CD4-positive, alpha-beta memory T cell (primary cell): ENCODE measurements around the gene GPR137. TPM values are rescaled to one million over a fixed set of nuclear protein-coding genes. Genes with fewer than 3 reads are reported as not detected.

Experiments
- CTCF ChIA-PET: fragments of 350-600 bp; sonication (Branson Sonifier 250); formaldehyde crosslinking; loops from one replicate; lab custom pipeline; 2021; ENCODE audit warnings: inconsistent platforms; ENCODE audit not compliant: partially characterized antibody; lab: Charles Lee
- POLR2A ChIA-PET: fragments of 350-600 bp; sonication (Branson Sonifier 250); formaldehyde crosslinking; loops from one replicate; lab custom pipeline; 2021; ENCODE audit not compliant: partially characterized antibody; lab: Charles Lee
- DNase-seq, 5 donors: peaks; one replicate each; pipeline versions ENCODE4 v3.0.0 to v3.0.0-alpha.2; 2020 to 2022; ENCODE audit warnings: mixed read lengths in 1 of 5
- H3K27ac ChIP-seq: one replicate; pipeline ENCODE4 v1.7.0; 2013; ENCODE audit warnings: low read depth, low read length
- H3K27me3 ChIP-seq: 2 replicates; pipeline ENCODE4 v1.7.0; 2013; ENCODE audit warnings: mild to moderate bottlenecking, low read length, moderate library complexity; ENCODE audit not compliant: insufficient read depth
- H3K36me3 ChIP-seq: 2 replicates; pipeline ENCODE4 v1.7.0; 2013; ENCODE audit warnings: mild to moderate bottlenecking, low read length, moderate library complexity; ENCODE audit not compliant: insufficient read depth
- H3K4me1 ChIP-seq: 2 replicates; pipeline ENCODE4 v1.7.0; 2013; ENCODE audit warnings: mild to moderate bottlenecking, low read length, moderate library complexity; ENCODE audit not compliant: insufficient read depth
- H3K4me3 ChIP-seq, 2 donors: one replicate each; pipeline ENCODE4 v1.7.0; 2013; ENCODE audit warnings: low read length in 2 of 2, mild to moderate bottlenecking in 1 of 2
- H3K9me3 ChIP-seq, 2 donors: one replicate each; pipeline ENCODE4 v1.7.0; 2013; ENCODE audit warnings: low read length in 2 of 2, control low read depth in 1 of 2; ENCODE audit not compliant: control insufficient read depth in 1 of 2
- H3K27ac Mint-ChIP-seq, 7 donors: one replicate each; pipeline ENCODE4 v1.8.0; 2020 to 2021; ENCODE audit warnings: mixed read lengths in 7 of 7, mild to moderate bottlenecking in 6 of 7, inconsistent platforms in 3 of 7, moderate library complexity in 3 of 7
- H3K27me3 Mint-ChIP-seq, 2 donors: one replicate each; pipeline ENCODE4 v1.8.0; 2020 to 2021; ENCODE audit warnings: mixed read lengths in 2 of 2
- H3K36me3 Mint-ChIP-seq, 2 donors: one replicate each; pipeline ENCODE4 v1.8.0; 2020 to 2021; ENCODE audit warnings: mixed read lengths in 2 of 2, inconsistent platforms in 1 of 2, mild to moderate bottlenecking in 1 of 2
- H3K4me1 Mint-ChIP-seq, 4 donors: one replicate each; pipeline ENCODE4 v1.8.0; 2020 to 2021; ENCODE audit warnings: mixed read lengths in 4 of 4, mild to moderate bottlenecking in 1 of 4
- H3K4me3 Mint-ChIP-seq, 8 donors: one replicate each; pipeline ENCODE4 v1.8.0; 2020 to 2021; ENCODE audit warnings: mixed read lengths in 8 of 8, mild to moderate bottlenecking in 7 of 8, moderate library complexity in 6 of 8, inconsistent platforms in 3 of 8
- H3K9me3 Mint-ChIP-seq, 8 donors: one replicate each; pipeline ENCODE4 v1.8.0; 2020 to 2021; ENCODE audit warnings: mixed read lengths in 8 of 8, mild to moderate bottlenecking in 5 of 8, inconsistent platforms in 3 of 8, moderate library complexity in 1 of 8
- intact Hi-C: fragments of 100-400 bp; cut with micrococcal nuclease; formaldehyde crosslinking; loops from one replicate; pipeline ENCODE4 v1.15.1; 2023
- polyA plus RNA-seq, 2 donors: library from polyadenylated mRNA; unstranded; fragments of 300-500 nt; fragmentation: Illumina TruSeq; gene quantifications; one replicate each; pipeline ENCODE4 v1.2.3, GENCODE V29; 2021
- total RNA-seq, 2 experiments: library from RNA; stranded (reverse); gene quantifications; one replicate each; pipeline ENCODE4 v1.2.3, GENCODE V29; 2021

The GPR137 gene
- total and polyA plus RNA-seq, 4 experiments from 2014 or later: 6.8 to 34.7 (median 20.9) TPM

GRCh38 chr11:64269540-64270220, 16.0 kb upstream of the GPR137 start:
- H3K9me3 ChIP-seq: no peaks in the 10 kb centered on the region
- Mint-ChIP-seq H3K27ac (peak overlapping the region; percentile 98 to 100 (median 99)), H3K4me3 (peak overlapping the region; percentile 93 to 100 (median 96)), H3K36me3 (peaks cover 0 to 20% of the 10 kb centered on the region in 2 donors), H3K9me3 (peaks cover 0 to 13% (median 0%) of the 10 kb centered on the region in 8 donors), H3K4me1 (peaks cover 9 to 36% (median 19%) of the 10 kb centered on the region in 4 donors), H3K27me3 (peaks cover 0 to 4% of the 10 kb centered on the region in 2 donors)
- intact Hi-C loops: loop anchor here (1.0 kb wide), 9 partner anchors 16 to 84 kb away; partner anchors contain the start of genes DNAJC4, ESRRA, FKBP2 and GPR137
- peak overlapping the region; percentile 93 for H3K27ac ChIP-seq
- H3K4me1 ChIP-seq: peaks cover 20% of the 10 kb centered on the region
- H3K27me3 ChIP-seq: no peaks in the 10 kb centered on the region
- DNase-seq: peak; percentile 98
- POLR2A ChIA-PET: interaction anchor here (0.6 to 6.9 kb wide), 35 partner anchors 8 to 1679 kb away, joined by 3 to 289 read pairs (median 5); partner anchors contain the start of genes BAD, CATSPERZ, CCDC88B and COX8A
- CTCF ChIA-PET: interaction anchor here (0.7 to 6.5 kb wide), 8 partner anchors 12 to 64 kb away, joined by 3 to 92 read pairs (median 5); partner anchors contain the start of genes BAD, CATSPERZ, ESRRA and FERMT3
- peak overlapping the region; percentile 93 to 98 for H3K4me3 ChIP-seq
- no peaks in the 10 kb centered on the region for H3K36me3 ChIP-seq

GRCh38 chr11:64275031-64275800, 10.4 kb upstream of the GPR137 start:
- Mint-ChIP-seq H3K9me3 (peaks cover 0 to 12% (median 0%) of the 10 kb centered on the region in 8 donors), H3K27ac (peak overlapping the region in 1 of 7 donors; percentile 15), H3K36me3 (peaks cover 0 to 22% of the 10 kb centered on the region in 2 donors), H3K4me3 (no peak overlapping the region), H3K4me1 (peaks cover 5 to 14% (median 6%) of the 10 kb centered on the region in 4 donors), H3K27me3 (peaks cover 0 to 1% of the 10 kb centered on the region in 2 donors)
- Histone ChIP-seq H3K9me3 (no peaks in the 10 kb centered on the region), H3K4me3 (no peak overlapping the region), H3K4me1 (peaks cover 6% of the 10 kb centered on the region), H3K27me3 (no peaks in the 10 kb centered on the region), H3K36me3 (peaks cover 9% of the 10 kb centered on the region), H3K27ac (no peak overlapping the region)
- intact Hi-C loops: no loop called here
- POLR2A ChIA-PET: interaction anchor here (2.5 kb wide), 1 partner anchor 68 kb away, joined by 9 read pairs; the partner anchor contains the start of gene FERMT3
- CTCF ChIA-PET: no interaction called here
- DNase-seq: no peak

GRCh38 chr11:64275841-64276240, 9.8 kb upstream of the GPR137 start:
- H3K27me3 Mint-ChIP-seq: no peaks in the 10 kb centered on the region
- H3K9me3 ChIP-seq: no peaks in the 10 kb centered on the region
- no peaks in the 10 kb centered on the region for H3K27me3 ChIP-seq
- H3K36me3 ChIP-seq: peaks cover 9% of the 10 kb centered on the region
- CTCF ChIA-PET: no interaction called here
- H3K27ac ChIP-seq: no peak overlapping the region
- no peak overlapping the region for H3K4me3 ChIP-seq
- peaks cover 6% of the 10 kb centered on the region for H3K4me1 ChIP-seq
- peak overlapping the region in 1 of 7 donors; percentile 79 for H3K27ac Mint-ChIP-seq
- no peak for DNase-seq
- peaks cover 4 to 11% (median 5%) of the 10 kb centered on the region in 4 donors for H3K4me1 Mint-ChIP-seq
- POLR2A ChIA-PET: interaction anchor here (1.3 to 2.5 kb wide), 2 partner anchors 9 to 69 kb away, joined by 3 to 9 read pairs; partner anchors contain the start of genes BAD and FERMT3
- no peak overlapping the region for H3K4me3 Mint-ChIP-seq
- intact Hi-C loops: no loop called here
- peaks cover 0 to 18% of the 10 kb centered on the region in 2 donors for H3K36me3 Mint-ChIP-seq
- peaks cover 0 to 6% (median 0%) of the 10 kb centered on the region in 8 donors for H3K9me3 Mint-ChIP-seq

GRCh38 chr11:64276653-64277431, 8.8 kb upstream of the GPR137 start:
- no peaks in the 10 kb centered on the region for H3K9me3 ChIP-seq
- ChIA-PET POLR2A (interaction anchor here (1.3 to 2.5 kb wide), 3 partner anchors 8 to 70 kb away, joined by 3 to 9 read pairs (median 4); partner anchors contain the start of genes BAD and FERMT3), CTCF (interaction anchor here (0.9 to 2.6 kb wide), 3 partner anchors 24 to 72 kb away, joined by 3 to 10 read pairs (median 4); partner anchors contain the start of genes PRDX5 and TRMT112)
- intact Hi-C loops: no loop called here
- H3K4me1 ChIP-seq: peaks cover 3% of the 10 kb centered on the region
- H3K36me3 ChIP-seq: peaks cover 9% of the 10 kb centered on the region
- no peak overlapping the region for H3K27ac ChIP-seq
- Mint-ChIP-seq H3K27ac (no peak overlapping the region), H3K4me1 (peaks cover 3 to 9% (median 5%) of the 10 kb centered on the region in 4 donors), H3K4me3 (no peak overlapping the region), H3K36me3 (peaks cover 0 to 18% of the 10 kb centered on the region in 2 donors), H3K27me3 (no peaks in the 10 kb centered on the region), H3K9me3 (no peaks in the 10 kb centered on the region)
- H3K4me3 ChIP-seq: no peak overlapping the region
- no peaks in the 10 kb centered on the region for H3K27me3 ChIP-seq
- DNase-seq: no peak

- Histone ChIP-seq H3K27ac (no peak overlapping the region), H3K36me3 (peaks cover 9% of the 10 kb centered on the region), H3K4me1 (peaks cover 9% of the 10 kb centered on the region), H3K9me3 (no peaks in the 10 kb centered on the region), H3K27me3 (no peaks in the 10 kb centered on the region), H3K4me3 (no peak overlapping the region)
- Mint-ChIP-seq H3K27ac (peak overlapping the region in 1 of 7 donors; percentile 52), H3K4me1 (peaks cover 4 to 17% (median 12%) of the 10 kb centered on the region in 4 donors), H3K36me3 (peaks cover 0 to 19% of the 10 kb centered on the region in 2 donors), H3K27me3 (no peaks in the 10 kb centered on the region), H3K9me3 (no peaks in the 10 kb centered on the region), H3K4me3 (no peak overlapping the region)
- no peak for DNase-seq
- intact Hi-C loops: no loop called here
- ChIA-PET CTCF (interaction anchor here (1.4 to 2.6 kb wide), 3 partner anchors 23 to 39 kb away, joined by 3 to 10 read pairs (median 4); partner anchors contain the start of genes PRDX5 and TRMT112), POLR2A (interaction anchor here (2.6 kb wide), 1 partner anchor 8 kb away, joined by 9 read pairs; no protein-coding TSS in a partner anchor)
Observed at GRCh38 chr11:64278576-64279190, 7.0 kb upstream of the GPR137 start.
